Activated naive CD4-positive, alpha-beta T cell treated with anti-CD3 and anti-CD28 coated beads for 36 hours (primary cell): ENCODE data around the gene IDH3A. TPM values are rescaled to one million over a fixed set of nuclear protein-coding genes. Genes with fewer than 3 reads are reported as not detected.

ENCODE experiments used
- CTCF ChIA-PET: fragments of 350-600 bp; sonication (Branson Sonifier 250); formaldehyde crosslinking; loops from one replicate; lab custom pipeline; 2021; ENCODE audit warnings: antibody characterized with exemption; lab: Charles Lee
- DNase-seq: peaks from one replicate; pipeline ENCODE4 v3.0.0-alpha.2; 2020
- H3K27ac Mint-ChIP-seq: one replicate; pipeline ENCODE4 v1.8.0; 2021; ENCODE audit warnings: mild to moderate bottlenecking, mixed read lengths
- H3K27me3 Mint-ChIP-seq: one replicate; pipeline ENCODE4 v1.8.0; 2021; ENCODE audit warnings: low read depth, mixed read lengths
- H3K36me3 Mint-ChIP-seq: one replicate; pipeline ENCODE4 v1.8.0; 2021; ENCODE audit warnings: low read depth, mixed read lengths
- H3K4me1 Mint-ChIP-seq: one replicate; pipeline ENCODE4 v1.8.0; 2021; ENCODE audit warnings: low read depth, mixed read lengths
- H3K4me3 Mint-ChIP-seq: one replicate; pipeline ENCODE4 v1.8.0; 2021; ENCODE audit warnings: mild to moderate bottlenecking, moderate library complexity, mixed read lengths
- H3K9me3 Mint-ChIP-seq: one replicate; pipeline ENCODE4 v1.8.0; 2021; ENCODE audit warnings: mixed read lengths
- intact Hi-C: fragments of 100-400 bp; cut with micrococcal nuclease; formaldehyde crosslinking; loops from one replicate; pipeline ENCODE4 v1.15.1; 2023
- total RNA-seq, 2 experiments: library from RNA; stranded (reverse); gene quantifications; one replicate each; pipeline ENCODE4 v1.2.3, GENCODE V29; 2021

IDH3A gene
- total RNA-seq, 2 experiments from 2014 or later = 117 to 123 TPM

DNA sequence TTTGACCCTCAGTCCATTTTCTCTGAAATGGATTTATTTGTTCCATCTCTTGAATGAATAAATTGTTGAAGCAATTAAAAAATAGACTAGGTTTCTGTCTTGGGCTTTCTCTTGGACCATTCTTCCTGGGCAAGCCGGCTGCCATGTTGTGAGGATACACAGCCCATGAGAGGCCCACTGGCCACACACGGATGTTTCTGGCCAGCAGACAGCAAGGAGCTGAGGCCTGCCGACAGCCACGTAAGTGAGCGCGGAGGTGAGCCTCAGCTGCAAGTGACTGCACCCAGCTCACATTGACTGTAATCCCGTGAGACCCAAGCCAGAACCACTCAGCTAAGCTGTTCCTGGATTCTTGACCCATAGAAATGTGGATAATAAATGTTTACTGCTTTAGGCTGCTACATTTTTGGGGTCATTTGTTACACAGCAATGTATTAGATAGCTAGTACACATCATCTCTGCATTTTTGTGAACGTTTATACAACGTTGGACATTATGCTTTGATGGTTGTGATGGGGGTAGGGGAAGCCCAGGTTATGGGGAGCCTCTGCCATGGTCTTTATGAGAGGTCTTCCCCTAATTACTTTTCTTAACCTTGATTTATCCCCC is 22.8 kb downstream of the IDH3A start:
- H3K27ac Mint-ChIP-seq = no peak overlapping the region
- peaks cover 31% of the 10 kb centered on the region for H3K4me1 Mint-ChIP-seq
- DNase-seq = no peak
- peaks cover 46% of the 10 kb centered on the region for H3K36me3 Mint-ChIP-seq
- intact Hi-C loops = no loop called here
- CTCF ChIA-PET = interaction anchor here (0.6 to 2.8 kb wide), 2 partner anchors 23 to 45 kb away, joined by 3 to 12 read pairs; no protein-coding TSS in a partner anchor
- no peak overlapping the region for H3K4me3 Mint-ChIP-seq
- no peaks in the 10 kb centered on the region for H3K9me3 Mint-ChIP-seq
- H3K27me3 Mint-ChIP-seq = no peaks in the 10 kb centered on the region

DNA sequence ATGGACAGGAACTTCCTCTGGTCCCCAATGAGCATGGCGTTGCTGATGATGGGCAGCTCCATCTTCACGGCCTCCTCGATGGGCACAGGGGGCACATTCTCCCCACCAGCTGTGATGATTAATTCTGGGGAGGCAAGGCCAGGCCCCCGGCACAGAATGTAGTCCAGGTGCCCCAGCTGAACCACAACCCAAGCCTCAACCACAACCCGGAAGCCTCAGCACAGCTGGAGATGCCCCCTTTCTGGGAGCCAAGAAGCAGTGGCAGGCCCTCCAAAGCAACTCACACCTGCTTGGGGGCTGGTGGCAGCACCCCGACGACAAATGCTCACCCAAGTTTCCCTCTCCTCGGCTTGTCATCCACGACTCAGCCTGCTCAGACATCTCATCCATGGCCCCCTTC is 25.2 kb downstream of the IDH3A start:
- peak; percentile 20 for DNase-seq
- no peaks in the 10 kb centered on the region for H3K9me3 Mint-ChIP-seq
- H3K36me3 Mint-ChIP-seq = peaks cover 31% of the 10 kb centered on the region
- peak overlapping the region; percentile 40 for H3K27ac Mint-ChIP-seq
- no peaks in the 10 kb centered on the region for H3K27me3 Mint-ChIP-seq
- no peak overlapping the region for H3K4me3 Mint-ChIP-seq
- intact Hi-C loops = no loop called here
- CTCF ChIA-PET = interaction anchor here (1.2 to 2.8 kb wide), 2 partner anchors 21 to 43 kb away, joined by 4 to 12 read pairs; partner anchors contain the start of gene CIB2
- H3K4me1 Mint-ChIP-seq = peaks cover 21% of the 10 kb centered on the region

DNA sequence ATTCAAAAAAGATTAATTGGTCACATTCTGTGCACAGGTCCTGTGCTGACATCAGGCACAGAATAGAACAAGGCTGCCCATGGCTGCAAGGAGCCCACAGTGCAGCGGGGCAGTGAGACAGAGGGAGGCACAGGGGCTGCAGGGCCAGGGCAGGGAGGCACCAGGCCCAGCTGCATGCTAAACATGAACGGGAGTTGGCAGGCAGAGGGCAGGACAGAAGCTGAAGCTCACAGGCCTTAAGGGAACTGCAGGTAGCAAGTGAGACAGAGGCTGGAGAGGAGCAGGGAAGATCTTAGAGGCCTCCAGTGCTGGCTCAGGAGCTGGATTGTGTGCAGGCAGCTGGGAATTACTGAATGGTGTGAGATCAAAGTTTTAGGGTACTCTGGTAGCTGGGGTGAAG is 26.2 kb downstream of the IDH3A start:
- intact Hi-C loops = loop anchor here (5.0 kb wide), 1 partner anchor 67 kb away; no protein-coding TSS in a partner anchor
- no peak for DNase-seq
- Mint-ChIP-seq H3K27me3 (no peaks in the 10 kb centered on the region), H3K4me3 (no peak overlapping the region), H3K27ac (no peak overlapping the region), H3K36me3 (peaks cover 23% of the 10 kb centered on the region), H3K4me1 (peaks cover 21% of the 10 kb centered on the region), H3K9me3 (no peaks in the 10 kb centered on the region)
- CTCF ChIA-PET = interaction anchor here (1.2 to 2.3 kb wide), 4 partner anchors 20 to 66 kb away, joined by 4 to 10 read pairs (median 4); partner anchors contain the start of gene CIB2

DNA sequence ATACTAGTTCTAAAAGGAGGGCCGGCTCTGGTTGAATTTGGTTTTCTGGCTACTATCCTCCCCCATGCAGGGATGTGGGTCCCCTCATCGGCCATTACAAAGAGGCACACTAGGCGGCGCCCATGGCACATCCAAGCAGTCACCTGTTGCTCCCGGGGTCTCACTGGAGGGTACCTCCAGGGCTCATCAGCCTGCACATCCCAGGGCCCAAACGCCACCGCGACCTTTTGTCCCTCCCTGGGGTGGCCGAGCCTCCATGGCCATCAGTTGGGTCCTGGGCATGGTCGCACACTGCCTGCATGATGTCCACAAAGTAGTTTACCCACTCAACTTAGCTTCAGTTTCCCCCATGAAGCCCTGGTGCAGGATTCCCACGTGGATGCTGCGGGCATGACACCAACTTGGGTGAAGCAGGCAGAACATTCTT is 28.3 kb downstream of the IDH3A start:
- Mint-ChIP-seq H3K4me1 (peaks cover 17% of the 10 kb centered on the region), H3K9me3 (no peaks in the 10 kb centered on the region), H3K27me3 (no peaks in the 10 kb centered on the region), H3K4me3 (no peak overlapping the region), H3K36me3 (peaks cover 8% of the 10 kb centered on the region), H3K27ac (no peak overlapping the region)
- DNase-seq = peak; percentile 58
- CTCF ChIA-PET = interaction anchor here (1.0 to 2.3 kb wide), 7 partner anchors 11 to 63 kb away, joined by 3 to 10 read pairs (median 5); partner anchors contain the start of gene CIB2
- intact Hi-C loops = loop anchor here (5.0 kb wide), 1 partner anchor 65 kb away; no protein-coding TSS in a partner anchor

DNA sequence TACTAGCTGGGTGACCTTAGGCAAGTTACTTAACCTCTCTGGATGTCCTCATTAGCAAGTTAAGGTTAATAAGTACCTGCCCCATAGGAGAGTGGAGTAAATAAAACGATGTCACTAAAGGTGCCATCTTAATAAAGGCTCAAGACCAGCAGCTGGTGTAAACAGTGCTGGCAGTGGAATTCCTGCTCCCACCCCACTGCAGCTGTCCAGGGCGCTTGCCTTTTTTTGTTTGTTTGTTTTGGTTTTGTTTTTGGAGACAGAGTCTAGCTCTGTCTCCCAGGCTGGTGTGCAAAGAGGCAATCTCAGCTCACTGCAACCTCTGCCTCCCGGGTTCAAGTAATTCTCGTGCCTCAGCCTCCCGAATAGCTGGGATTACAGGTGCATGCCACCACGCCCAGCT is 28.9 kb downstream of the IDH3A start:
- H3K36me3 Mint-ChIP-seq = peaks cover 2% of the 10 kb centered on the region
- CTCF ChIA-PET = interaction anchor here (1.1 to 2.0 kb wide), 4 partner anchors 12 to 63 kb away, joined by 3 to 7 read pairs (median 4); no protein-coding TSS in a partner anchor
- intact Hi-C loops = loop anchor here (5.0 kb wide), 1 partner anchor 64 kb away; no protein-coding TSS in a partner anchor

DNA sequence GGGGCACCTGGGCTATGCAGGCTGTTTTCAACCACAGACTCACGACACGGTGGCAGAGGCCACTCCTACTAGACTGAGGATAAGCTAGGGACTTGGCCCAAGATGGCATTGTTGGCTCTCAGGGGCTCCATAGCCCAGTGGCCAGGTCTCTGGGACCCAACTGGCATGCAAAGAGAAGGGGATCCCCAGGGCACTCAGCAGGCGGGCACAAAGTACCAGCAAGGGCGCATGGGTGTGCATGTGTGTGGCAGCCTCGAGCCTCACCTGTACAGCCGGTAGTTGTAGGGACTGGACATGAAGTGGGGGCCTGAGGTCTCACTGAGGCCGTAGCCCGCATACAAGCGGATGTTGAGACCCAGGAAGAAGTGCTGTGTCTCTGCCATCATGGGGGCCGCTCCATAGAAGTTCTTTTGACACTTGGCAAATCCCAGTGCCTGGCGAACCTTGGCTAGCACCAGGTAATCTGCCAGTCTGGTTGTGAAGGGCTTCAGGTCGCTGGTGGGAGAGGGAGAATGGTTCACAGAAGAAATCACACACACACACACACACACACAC is 30.2 kb downstream of the IDH3A start:
- Mint-ChIP-seq H3K4me1 (peaks cover 4% of the 10 kb centered on the region), H3K4me3 (no peak overlapping the region), H3K36me3 (peaks cover 2% of the 10 kb centered on the region), H3K27ac (no peak overlapping the region), H3K27me3 (no peaks in the 10 kb centered on the region), H3K9me3 (no peaks in the 10 kb centered on the region)
- no peak for DNase-seq
- CTCF ChIA-PET = interaction anchor here (0.6 to 0.7 kb wide), 2 partner anchors 19 to 33 kb away, joined by 3 read pairs; no protein-coding TSS in a partner anchor
- intact Hi-C loops = loop anchor here (5.0 kb wide), 1 partner anchor 63 kb away; no protein-coding TSS in a partner anchor

More for the DNA sequence above, 28.9 kb downstream of the IDH3A start:
- Mint-ChIP-seq H3K27ac (no peak overlapping the region), H3K4me1 (peaks cover 14% of the 10 kb centered on the region), H3K9me3 (no peaks in the 10 kb centered on the region), H3K27me3 (no peaks in the 10 kb centered on the region), H3K4me3 (no peak overlapping the region)
- DNase-seq = no peak

DNA sequence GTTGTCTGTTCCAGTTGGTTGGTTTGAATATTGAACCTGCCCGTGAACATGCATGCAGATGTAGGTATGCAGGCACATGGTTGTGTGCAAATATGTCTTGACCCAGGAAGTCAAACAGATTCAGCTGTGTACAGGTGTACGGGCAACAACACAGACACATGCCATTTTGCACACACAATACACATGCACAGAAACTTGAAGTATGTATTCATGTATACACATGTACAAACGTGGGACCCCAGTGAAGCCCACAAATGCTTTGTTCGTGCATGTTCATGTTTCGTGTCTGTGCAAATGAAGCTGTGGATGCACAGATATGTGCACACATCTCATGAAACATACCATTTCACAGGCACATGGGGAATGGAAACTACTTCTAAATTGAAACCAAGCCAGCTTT is 30.7 kb downstream of the IDH3A start:
- no peaks in the 10 kb centered on the region for H3K9me3 Mint-ChIP-seq
- H3K27me3 Mint-ChIP-seq = no peaks in the 10 kb centered on the region
- intact Hi-C loops = loop anchor here (5.0 kb wide), 1 partner anchor 62 kb away; no protein-coding TSS in a partner anchor
- no peak for DNase-seq
- H3K36me3 Mint-ChIP-seq = no peaks in the 10 kb centered on the region
- no peaks in the 10 kb centered on the region for H3K4me1 Mint-ChIP-seq
- no peak overlapping the region for H3K4me3 Mint-ChIP-seq
- CTCF ChIA-PET = interaction anchor here (0.7 to 1.0 kb wide), 2 partner anchors 34 to 49 kb away, joined by 3 read pairs; no protein-coding TSS in a partner anchor
- no peak overlapping the region for H3K27ac Mint-ChIP-seq

DNA sequence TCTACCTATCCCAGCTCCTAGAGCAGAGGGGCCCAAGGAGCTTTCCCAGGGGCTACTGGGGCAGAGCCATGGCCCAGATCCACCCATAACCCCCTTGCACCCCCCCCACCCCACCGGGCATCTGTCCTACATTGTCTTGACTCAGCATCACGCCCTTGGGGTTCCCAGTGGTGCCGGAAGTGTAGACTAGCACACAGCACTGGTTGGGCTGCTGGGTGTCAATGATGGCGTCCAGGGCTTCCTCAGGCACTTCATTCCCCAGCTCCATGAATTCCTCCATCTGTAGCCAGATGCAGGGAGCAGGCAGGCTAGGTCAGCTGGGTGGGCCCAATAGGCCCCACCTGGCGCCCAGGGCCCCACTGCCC is 33.2 kb downstream of the IDH3A start:
- Mint-ChIP-seq H3K27me3 (peaks cover 2% of the 10 kb centered on the region), H3K4me3 (no peak overlapping the region), H3K27ac (no peak overlapping the region), H3K4me1 (no peaks in the 10 kb centered on the region), H3K36me3 (no peaks in the 10 kb centered on the region), H3K9me3 (peaks cover 3% of the 10 kb centered on the region)
- CTCF ChIA-PET = no interaction called here
- no peak for DNase-seq
- intact Hi-C loops = no loop called here

DNA sequence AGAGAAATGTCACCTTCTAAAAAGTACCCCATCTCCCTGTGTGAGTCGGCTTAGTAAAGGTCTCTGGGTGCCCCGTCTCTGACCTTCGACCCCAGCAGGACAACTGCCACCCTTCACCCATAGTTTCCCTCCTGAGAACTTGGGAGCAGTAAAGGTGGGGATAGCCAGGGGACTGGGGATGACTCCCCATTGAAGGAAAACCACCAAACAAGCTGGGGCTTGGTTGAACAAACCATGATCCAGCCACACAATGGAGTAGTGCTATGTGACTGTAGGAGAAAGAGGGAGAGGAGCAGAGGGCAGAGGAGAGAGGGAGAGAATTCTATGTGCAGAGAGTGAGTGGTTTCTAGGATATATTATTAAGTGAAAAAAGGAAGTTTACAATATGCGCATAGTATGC is 33.7 kb downstream of the IDH3A start:
- intact Hi-C loops = no loop called here
- CTCF ChIA-PET = no interaction called here
- no peak overlapping the region for H3K27ac Mint-ChIP-seq
- no peaks in the 10 kb centered on the region for H3K36me3 Mint-ChIP-seq
- no peak overlapping the region for H3K4me3 Mint-ChIP-seq
- no peak for DNase-seq
- no peaks in the 10 kb centered on the region for H3K4me1 Mint-ChIP-seq
- H3K9me3 Mint-ChIP-seq = peaks cover 3% of the 10 kb centered on the region
- peaks cover 2% of the 10 kb centered on the region for H3K27me3 Mint-ChIP-seq

DNA sequence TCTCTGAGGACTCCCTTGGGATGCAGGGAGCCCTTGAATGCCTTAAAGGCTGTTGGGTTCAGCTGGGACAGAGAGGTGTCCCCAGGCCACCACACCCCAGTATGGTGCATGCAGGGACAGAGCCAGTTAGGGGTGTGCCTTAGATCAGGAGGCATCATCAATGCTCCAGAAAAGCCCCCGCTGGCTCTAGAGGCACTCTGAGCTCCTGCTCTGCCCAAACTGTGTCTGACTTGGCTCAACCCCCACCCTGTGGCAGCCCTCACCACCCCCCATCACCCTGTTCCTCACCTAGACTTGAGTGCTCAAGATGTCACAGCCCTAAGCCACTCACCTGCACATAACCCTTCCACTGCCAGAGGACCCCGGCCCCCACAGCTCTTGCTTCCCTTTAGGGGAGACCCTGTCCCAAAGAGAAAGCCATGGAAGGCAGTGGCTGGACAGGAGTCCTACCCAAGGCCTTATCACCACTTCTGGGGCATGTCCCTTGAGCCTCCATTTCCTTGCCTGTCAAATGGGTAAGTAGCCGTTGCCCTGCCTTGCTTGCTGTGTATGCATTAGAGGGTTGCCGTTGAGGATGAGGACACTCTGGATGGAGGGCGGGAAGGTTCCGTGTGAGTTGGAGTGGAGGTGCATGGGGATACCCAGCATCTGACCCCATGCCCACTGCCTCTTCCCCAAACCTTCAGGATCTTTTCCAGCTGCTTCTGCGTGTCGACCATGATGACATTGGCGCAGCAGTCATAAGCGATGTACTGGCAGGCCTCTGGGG is 43.8 kb downstream of the IDH3A start:
- intact Hi-C loops = no loop called here
- no peaks in the 10 kb centered on the region for H3K27me3 Mint-ChIP-seq
- peaks cover 3% of the 10 kb centered on the region for H3K9me3 Mint-ChIP-seq
- H3K4me1 Mint-ChIP-seq = no peaks in the 10 kb centered on the region
- CTCF ChIA-PET = interaction anchor here (0.6 to 5.5 kb wide), 3 partner anchors 8 to 142 kb away, joined by 3 to 80 read pairs (median 14); no protein-coding TSS in a partner anchor
- H3K27ac Mint-ChIP-seq = no peak overlapping the region
- no peak for DNase-seq
- H3K36me3 Mint-ChIP-seq = no peaks in the 10 kb centered on the region
- H3K4me3 Mint-ChIP-seq = no peak overlapping the region

DNA sequence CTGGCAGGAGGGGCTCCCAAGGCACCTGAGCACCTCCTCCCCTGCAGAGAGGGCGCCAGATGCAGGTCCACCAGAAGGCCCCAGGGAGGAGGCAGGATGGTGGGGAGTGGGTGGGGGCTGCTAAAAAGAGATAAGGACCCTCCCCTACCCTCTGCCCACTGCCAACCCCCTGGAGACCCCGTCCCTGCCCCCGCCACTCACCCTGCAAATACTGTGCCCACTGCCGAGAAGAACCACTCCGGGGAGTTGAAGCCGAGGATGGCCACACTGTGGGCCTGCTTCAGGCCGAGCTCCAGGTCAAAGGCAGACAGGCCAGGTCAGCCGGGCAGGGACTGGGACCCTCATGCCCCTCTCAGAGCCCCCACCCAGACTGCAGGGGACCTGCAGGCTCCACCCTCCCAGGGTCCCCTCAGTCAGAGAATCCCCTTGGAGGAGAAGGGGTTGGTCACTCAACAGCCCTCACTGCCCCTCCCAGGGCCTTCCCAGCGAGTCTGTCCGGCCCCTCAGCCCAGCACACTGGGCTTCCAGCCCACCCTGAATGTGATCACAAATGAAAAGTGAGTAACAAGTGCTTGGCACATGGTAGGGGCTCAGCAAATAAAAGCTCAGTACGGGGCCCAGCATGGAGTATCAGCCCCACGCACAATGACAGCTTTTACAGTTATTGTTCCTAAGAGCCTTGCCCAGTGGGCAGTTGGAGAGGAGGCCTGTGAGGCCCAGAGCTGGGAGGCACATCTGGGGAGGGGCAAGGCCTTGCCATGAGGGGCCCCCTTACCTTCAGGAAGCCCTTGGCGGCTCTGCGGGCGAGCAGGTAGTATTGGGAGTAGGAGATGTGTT is 44.8 kb downstream of the IDH3A start:
- DNase-seq = no peak
- Mint-ChIP-seq H3K36me3 (no peaks in the 10 kb centered on the region), H3K9me3 (peaks cover 3% of the 10 kb centered on the region), H3K27ac (no peak overlapping the region), H3K4me1 (no peaks in the 10 kb centered on the region), H3K27me3 (no peaks in the 10 kb centered on the region), H3K4me3 (no peak overlapping the region)
- CTCF ChIA-PET = interaction anchor here (1.6 to 5.5 kb wide), 8 partner anchors 9 to 81 kb away, joined by 5 to 80 read pairs (median 18); partner anchors contain the start of gene CIB2
- intact Hi-C loops = loop anchor here (2.0 kb wide), 1 partner anchor 47 kb away; no protein-coding TSS in a partner anchor
